Measurements from ENCODE around the gene UBB.
A peak's percentile ranks its signal among the peaks of the same experiment; 100 is the strongest.
"Not testable (repeated sequence)": the region's sequence is repeated elsewhere in the genome, so short reads cannot be mapped to it uniquely, and the experiment has no call there.

Gene UBB

GRCh38 chr17:16378636-16379282 lies 2.1 kb upstream of the UBB start:
- DNase-seq = no peak

GRCh38 chr17:16379654-16380053 lies 1.2 kb upstream of the UBB start:
- no peak for DNase-seq

GRCh38 chr17:16381496-16381820 lies 567 bp downstream of the UBB start:
- DNase-seq = no peak

- no peak for DNase-seq
These were observed 2.3 kb downstream of the UBB start for GRCh38 chr17:16383216-16383615.

GRCh38 chr17:16383772-16384287 lies 2.9 kb downstream of the UBB start:
- no peak for DNase-seq

- DNase-seq = no peak
These were observed 3.7 kb downstream of the UBB start for GRCh38 chr17:16384557-16384956.

GRCh38 chr17:16386126-16386507 lies 5.2 kb downstream of the UBB start:
- not testable (repeated sequence) for DNase-seq

GRCh38 chr17:16391451-16391850 lies 10.6 kb downstream of the UBB start:
- DNase-seq = no peak

GRCh38 chr17:16392491-16392890 lies 11.6 kb downstream of the UBB start:
- DNase-seq = not testable (repeated sequence)

GRCh38 chr17:16395887-16396286 lies 15.0 kb downstream of the UBB start:
- DNase-seq = not testable (repeated sequence)

GRCh38 chr17:16396693-16397092 lies 15.8 kb downstream of the UBB start:
- DNase-seq = not testable (repeated sequence)

GRCh38 chr17:16398270-16399267 lies 17.7 kb downstream of the UBB start:
- DNase-seq = no peak

- DNase-seq = not testable (repeated sequence)
These were observed 23.0 kb downstream of the UBB start for GRCh38 chr17:16403847-16404246.

GRCh38 chr17:16406742-16407674 lies 26.1 kb downstream of the UBB start:
- peak; percentile 36 for DNase-seq

- DNase-seq = peak; percentile 53
These were observed 27.2 kb downstream of the UBB start for GRCh38 chr17:16407911-16408588.

GRCh38 chr17:16415031-16415924 lies 34.4 kb downstream of the UBB start, which contains the start of gene TRPV2:
TRPV2 (plus strand) TSS chr17:16415571; CDS start chr17:16417669, 2,098 bp downstream.
- no peak for DNase-seq

- DNase-seq = no peak
These were observed 36.5 kb downstream of the UBB start for GRCh38 chr17:16417399-16417798.

- DNase-seq = no peak
These were observed 37.2 kb downstream of the UBB start for GRCh38 chr17:16417896-16418684.

GRCh38 chr17:16418685-16419068 lies 37.8 kb downstream of the UBB start:
- DNase-seq = no peak
